IMR-90 (cell line): ENCODE results near the gene B4GALT5.

Experiments used
- BHLHE40 ChIP-seq: fragments of 150-350 bp; IDR thresholded peaks from 2 replicates; pipeline ENCODE4 v1.6.1; 2016; ENCODE audit warnings: mild to moderate bottlenecking, low read depth, low read length
- CEBPB ChIP-seq: IDR thresholded peaks from 2 replicates; pipeline ENCODE4 v1.6.1; 2012; ENCODE audit warnings: low read depth, low read length, improper control_type of control experiment
- FOS ChIP-seq: fragments of 150-350 bp; IDR thresholded peaks from 2 replicates; pipeline ENCODE4 v1.6.1; 2016; ENCODE audit warnings: low read depth, low read length
- MAFK ChIP-seq: IDR thresholded peaks from 2 replicates; pipeline ENCODE4 v1.6.1; 2012; ENCODE audit warnings: low read depth, low read length, improper control_type of control experiment
- MAZ ChIP-seq: IDR thresholded peaks from 2 replicates; pipeline ENCODE4 v1.6.1; 2012; ENCODE audit warnings: low read depth, mild to moderate bottlenecking, low read length, improper control_type of control experiment, moderate library complexity, borderline replicate concordance
- POLR2A ChIP-seq: IDR thresholded peaks from 2 replicates; pipeline ENCODE4 v1.6.1; 2012; ENCODE audit warnings: mild to moderate bottlenecking, low read depth, low read length
- RCOR1 ChIP-seq: IDR thresholded peaks from 2 replicates; pipeline ENCODE4 v1.6.1; 2012; ENCODE audit warnings: mild to moderate bottlenecking, low read length, improper control_type of control experiment; ENCODE audit not compliant: insufficient replicate concordance
- RFX5 ChIP-seq: IDR thresholded peaks from 2 replicates; pipeline ENCODE4 v1.8.0; 2012; ENCODE audit warnings: low read depth, mild to moderate bottlenecking, low read length, moderate library complexity
- SMC3 ChIP-seq: fragments of 150-350 bp; IDR thresholded peaks from 2 replicates; pipeline ENCODE4 v1.6.1; 2016; ENCODE audit warnings: low read depth, mild to moderate bottlenecking, antibody characterized with exemption, low read length, moderate library complexity
- TF ChIP-seq, protein P1 (sequence below): conservative IDR thresholded peaks from 2 replicates; pipeline ENCODE4 v1.5.1; 2012; ENCODE audit warnings: mild to moderate bottlenecking, low read depth, low read length, improper control_type of control experiment
- TF ChIP-seq, protein P2 (sequence below): fragments of 150-350 bp; IDR thresholded peaks from 2 replicates; pipeline ENCODE4 v1.6.1; 2016; ENCODE audit warnings: low read depth, mild to moderate bottlenecking, low read length, moderate library complexity, borderline replicate concordance
- TF ChIP-seq, protein P3 (sequence below): fragments of 150-350 bp; IDR thresholded peaks from 2 replicates; pipeline ENCODE4 v1.6.1; 2017; ENCODE audit warnings: mild to moderate bottlenecking, antibody characterized with exemption, low read length, low read depth

DNA sequence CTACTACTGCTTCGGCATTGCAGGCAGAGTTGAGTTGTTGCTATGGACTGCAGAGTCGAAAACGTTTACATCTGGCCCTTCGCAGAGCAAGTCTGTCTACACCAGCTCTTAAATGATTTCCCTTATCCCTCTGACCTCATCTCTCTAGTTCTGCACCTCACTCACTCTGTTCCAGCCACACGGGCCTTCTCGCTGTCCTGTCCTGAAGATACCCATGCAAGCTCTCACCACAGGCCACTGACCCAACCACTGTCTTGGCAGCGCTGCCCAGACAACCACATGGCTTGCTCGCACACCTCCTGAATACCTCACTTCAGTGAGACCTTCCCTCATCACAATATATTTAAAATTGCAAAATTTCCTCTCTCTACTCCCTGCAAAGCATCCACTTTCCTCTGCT is 31.4 kb downstream of the B4GALT5 start:
- TF ChIP-seq, protein P1, sequence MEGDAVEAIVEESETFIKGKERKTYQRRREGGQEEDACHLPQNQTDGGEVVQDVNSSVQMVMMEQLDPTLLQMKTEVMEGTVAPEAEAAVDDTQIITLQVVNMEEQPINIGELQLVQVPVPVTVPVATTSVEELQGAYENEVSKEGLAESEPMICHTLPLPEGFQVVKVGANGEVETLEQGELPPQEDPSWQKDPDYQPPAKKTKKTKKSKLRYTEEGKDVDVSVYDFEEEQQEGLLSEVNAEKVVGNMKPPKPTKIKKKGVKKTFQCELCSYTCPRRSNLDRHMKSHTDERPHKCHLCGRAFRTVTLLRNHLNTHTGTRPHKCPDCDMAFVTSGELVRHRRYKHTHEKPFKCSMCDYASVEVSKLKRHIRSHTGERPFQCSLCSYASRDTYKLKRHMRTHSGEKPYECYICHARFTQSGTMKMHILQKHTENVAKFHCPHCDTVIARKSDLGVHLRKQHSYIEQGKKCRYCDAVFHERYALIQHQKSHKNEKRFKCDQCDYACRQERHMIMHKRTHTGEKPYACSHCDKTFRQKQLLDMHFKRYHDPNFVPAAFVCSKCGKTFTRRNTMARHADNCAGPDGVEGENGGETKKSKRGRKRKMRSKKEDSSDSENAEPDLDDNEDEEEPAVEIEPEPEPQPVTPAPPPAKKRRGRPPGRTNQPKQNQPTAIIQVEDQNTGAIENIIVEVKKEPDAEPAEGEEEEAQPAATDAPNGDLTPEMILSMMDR = no peak
- TF ChIP-seq CEBPB (no peak), MAFK (no peak), POLR2A (no peak), BHLHE40 (no peak), SMC3 (no peak), FOS (no peak), MAZ (no peak), RFX5 (no peak), RCOR1 (no peak)
- TF ChIP-seq, protein P2, sequence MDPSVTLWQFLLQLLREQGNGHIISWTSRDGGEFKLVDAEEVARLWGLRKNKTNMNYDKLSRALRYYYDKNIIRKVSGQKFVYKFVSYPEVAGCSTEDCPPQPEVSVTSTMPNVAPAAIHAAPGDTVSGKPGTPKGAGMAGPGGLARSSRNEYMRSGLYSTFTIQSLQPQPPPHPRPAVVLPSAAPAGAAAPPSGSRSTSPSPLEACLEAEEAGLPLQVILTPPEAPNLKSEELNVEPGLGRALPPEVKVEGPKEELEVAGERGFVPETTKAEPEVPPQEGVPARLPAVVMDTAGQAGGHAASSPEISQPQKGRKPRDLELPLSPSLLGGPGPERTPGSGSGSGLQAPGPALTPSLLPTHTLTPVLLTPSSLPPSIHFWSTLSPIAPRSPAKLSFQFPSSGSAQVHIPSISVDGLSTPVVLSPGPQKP = no peak
- TF ChIP-seq, protein P3, sequence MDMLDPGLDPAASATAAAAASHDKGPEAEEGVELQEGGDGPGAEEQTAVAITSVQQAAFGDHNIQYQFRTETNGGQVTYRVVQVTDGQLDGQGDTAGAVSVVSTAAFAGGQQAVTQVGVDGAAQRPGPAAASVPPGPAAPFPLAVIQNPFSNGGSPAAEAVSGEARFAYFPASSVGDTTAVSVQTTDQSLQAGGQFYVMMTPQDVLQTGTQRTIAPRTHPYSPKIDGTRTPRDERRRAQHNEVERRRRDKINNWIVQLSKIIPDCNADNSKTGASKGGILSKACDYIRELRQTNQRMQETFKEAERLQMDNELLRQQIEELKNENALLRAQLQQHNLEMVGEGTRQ = no peak
